Panc1 (cell line): ENCODE results near the gene ENDOV. TPM values are rescaled to one million over a fixed set of nuclear protein-coding genes. Genes with fewer than 3 reads are reported as not detected.

ENCODE experiments used
- ATAC-seq: fragments of 200-7000 bp; cut with Tn5 transposase; 2 replicates; pipeline ENCODE4 v1.9.1; 2020; ENCODE audit warnings: mild to moderate bottlenecking, moderate library complexity
- BruUV-seq: library from RNA; stranded (reverse); fragments of 400-500 nt; replicated peaks from 2 replicates; lab custom pipeline; 2021; lab: Mats Ljungman, UMichigan
- CTCF ChIA-PET: fragments of 300-600 bp; sonication (Branson Sonifier 250); formaldehyde crosslinking; loops from one replicate; lab custom pipeline; 2022; ENCODE audit warnings: antibody characterized with exemption; lab: Charles Lee
- POLR2A ChIA-PET: fragments of 300-600 bp; sonication (Branson Sonifier 250); formaldehyde crosslinking; loops from one replicate; lab custom pipeline; 2022; ENCODE audit warnings: antibody characterized with exemption; lab: Charles Lee
- DNase-seq: peaks from one replicate; pipeline ENCODE4 v3.0.0-alpha.2; 2010; ENCODE audit warnings: low read depth, low spot score
- H3K27ac ChIP-seq: 2 replicates; pipeline ENCODE4 v1.5.1; 2011; ENCODE audit warnings: mild to moderate bottlenecking, low read length, inconsistent platforms
- H3K27me3 ChIP-seq: fragments of 200-500 bp; sonication (Bioruptor generic); 2 replicates; pipeline ENCODE4 v1.6.0; 2014; ENCODE audit warnings: low read length, inconsistent platforms; ENCODE audit not compliant: control insufficient read depth, insufficient read depth
- H3K36me3 ChIP-seq: fragments of 200-500 bp; sonication (Bioruptor generic); 2 replicates; pipeline ENCODE4 v1.5.1; 2014; ENCODE audit warnings: inconsistent platforms, mild to moderate bottlenecking, low read length, moderate library complexity; ENCODE audit not compliant: control insufficient read depth, insufficient read depth
- H3K4me1 ChIP-seq: 2 replicates; pipeline ENCODE4 v1.5.1; 2011; ENCODE audit warnings: inconsistent platforms, mild to moderate bottlenecking, low read length, moderate library complexity; ENCODE audit not compliant: control insufficient read depth, insufficient read depth
- H3K4me3 ChIP-seq, 2 experiments: 2 replicates each; pipeline ENCODE4 v1.5.1; 2011 to 2012; ENCODE audit warnings: low read depth in 2 of 2, low read length in 2 of 2, mild to moderate bottlenecking in 2 of 2, inconsistent platforms in 1 of 2, moderate library complexity in 1 of 2
- H3K9me3 ChIP-seq: fragments of 200-500 bp; sonication (Bioruptor generic); 2 replicates; pipeline ENCODE4 v1.5.1; 2014; ENCODE audit warnings: low read depth, mild to moderate bottlenecking, inconsistent platforms, low read length, moderate library complexity; ENCODE audit not compliant: control insufficient read depth, insufficient read depth
- CTCF ChIP-seq: fragments of 450-650 bp; IDR thresholded peaks from 2 replicates; pipeline ENCODE4 v1.5.1; 2017; ENCODE audit warnings: mild to moderate bottlenecking
- POLR2AphosphoS5 ChIP-seq: IDR thresholded peaks from 2 replicates; pipeline ENCODE4 v1.6.1; 2012; ENCODE audit warnings: mild to moderate bottlenecking, low read depth, low read length, moderate library complexity
- SIN3A ChIP-seq: IDR thresholded peaks from 2 replicates; pipeline ENCODE4 v1.6.1; 2012; ENCODE audit warnings: low read depth, mild to moderate bottlenecking, low read length, moderate library complexity, borderline replicate concordance; ENCODE audit not compliant: insufficient read depth
- TCF7L2 ChIP-seq: IDR thresholded peaks from 2 replicates; pipeline ENCODE4 v1.6.1; 2011; ENCODE audit warnings: mild to moderate bottlenecking, low read depth, low read length, inconsistent platforms
- in situ Hi-C: cut with HindIII; loops from 2 replicates; pipeline ENCODE4 v1.10.0; 2016; ENCODE audit warnings: low sequenced_read_pairs, low pct_unique_long_range_greater_than_20kb
- intact Hi-C: fragments of 100-400 bp; cut with micrococcal nuclease; formaldehyde crosslinking; loops from one replicate; pipeline ENCODE4 v1.10.0; 2022; ENCODE audit not compliant: unreplicated experiment
- total RNA-seq: library from RNA; stranded (reverse); gene quantifications from one replicate; pipeline ENCODE4 v1.2.1, GENCODE V29; 2021; ENCODE audit not compliant: unreplicated experiment
- TF ChIP-seq, protein P1 (sequence below), 2 experiments: IDR thresholded peaks; 2 replicates each; pipeline ENCODE4 v1.6.1; 2011 to 2012; ENCODE audit warnings: low read depth in 2 of 2, control low read depth in 1 of 2, low read length in 1 of 2, mild to moderate bottlenecking in 1 of 2, moderate library complexity in 1 of 2; ENCODE audit not compliant: insufficient read depth in 1 of 2

Gene ENDOV
- total RNA-seq, 1 experiment from 2014 or later, result 37.1 TPM

- in situ Hi-C loops (no loop called here), intact Hi-C loops (loop anchor here (2.0 to 5.0 kb wide), 2 partner anchors 148 to 556 kb away; no protein-coding TSS in a partner anchor)
- Histone ChIP-seq H3K27ac (no peak overlapping the region), H3K36me3 (no peaks in the 10 kb centered on the region), H3K4me3 (no peak overlapping the region), H3K27me3 (no peaks in the 10 kb centered on the region), H3K4me1 (no peaks in the 10 kb centered on the region), H3K9me3 (no peaks in the 10 kb centered on the region)
- TF ChIP-seq CTCF (peak; percentile 99), POLR2AphosphoS5 (no peak)
- POLR2A ChIA-PET, result no interaction called here
- DNase-seq, result peak; percentile 30
- CTCF ChIA-PET, result interaction anchor here (0.5 to 1.7 kb wide), 6 partner anchors 39 to 545 kb away, joined by 3 to 5 read pairs (median 3); no protein-coding TSS in a partner anchor
- BruUV-seq, result no TSS peak
- ATAC-seq, result peak; percentile 89
Observed at GRCh38 chr17:80426671-80427326, 11.8 kb downstream of the ENDOV start.

DNA sequence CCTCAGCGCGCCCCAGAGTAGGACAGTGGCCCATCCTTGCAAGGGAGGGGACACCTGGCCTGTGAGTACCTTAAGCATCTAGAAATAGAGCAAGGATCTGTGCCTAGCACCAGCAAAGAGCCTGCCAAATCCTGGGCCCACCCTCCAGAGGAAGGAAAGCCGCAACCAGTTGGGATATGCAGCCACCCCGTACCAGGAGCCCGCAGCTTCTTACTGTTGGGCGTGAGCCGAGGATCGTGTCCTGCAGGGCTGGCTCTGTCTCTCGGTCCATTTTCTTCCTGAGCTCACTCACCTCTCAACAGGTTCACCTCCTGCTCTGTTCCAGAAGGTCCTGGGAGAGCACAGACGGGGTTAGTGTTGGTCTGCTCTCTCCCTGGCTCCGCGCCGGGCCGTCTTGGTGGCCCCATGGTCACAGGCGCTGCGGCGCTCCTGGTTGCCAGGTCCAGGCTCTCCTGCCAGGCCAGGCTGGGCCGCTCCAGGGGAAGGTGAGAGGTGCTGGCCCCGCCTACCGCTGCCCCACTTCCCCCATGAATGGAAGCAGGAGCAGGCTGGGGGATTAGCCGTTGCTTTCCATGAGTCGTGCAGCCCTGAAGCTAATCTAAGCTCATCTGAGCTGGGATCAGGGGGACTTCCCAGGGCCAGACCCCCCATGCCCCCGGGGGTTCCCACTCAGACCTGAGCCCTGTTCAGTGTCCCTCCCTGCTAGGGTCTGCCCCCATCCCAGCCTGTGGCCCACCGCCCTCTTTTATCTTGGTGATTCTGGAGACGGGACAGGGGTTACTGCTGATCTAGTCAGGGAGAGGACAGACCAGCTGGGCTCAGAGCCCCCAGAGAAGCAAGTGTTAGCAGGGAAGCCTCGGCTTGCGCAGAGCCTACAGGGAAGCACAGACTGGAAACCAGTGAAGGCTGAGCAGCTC lies 12.7 kb downstream of the ENDOV start:
- Histone ChIP-seq H3K36me3 (no peaks in the 10 kb centered on the region), H3K4me3 (no peak overlapping the region), H3K27ac (no peak overlapping the region), H3K9me3 (no peaks in the 10 kb centered on the region), H3K4me1 (no peaks in the 10 kb centered on the region), H3K27me3 (no peaks in the 10 kb centered on the region)
- intact Hi-C loops (loop anchor here (2.0 to 5.0 kb wide), 2 partner anchors 147 to 555 kb away; no protein-coding TSS in a partner anchor), in situ Hi-C loops (no loop called here)
- no peak for TF ChIP-seq TCF7L2
- TF ChIP-seq CTCF, result no peak
- no peak for TF ChIP-seq POLR2AphosphoS5
- TF ChIP-seq SIN3A, result no peak
- TF ChIP-seq, protein P1, sequence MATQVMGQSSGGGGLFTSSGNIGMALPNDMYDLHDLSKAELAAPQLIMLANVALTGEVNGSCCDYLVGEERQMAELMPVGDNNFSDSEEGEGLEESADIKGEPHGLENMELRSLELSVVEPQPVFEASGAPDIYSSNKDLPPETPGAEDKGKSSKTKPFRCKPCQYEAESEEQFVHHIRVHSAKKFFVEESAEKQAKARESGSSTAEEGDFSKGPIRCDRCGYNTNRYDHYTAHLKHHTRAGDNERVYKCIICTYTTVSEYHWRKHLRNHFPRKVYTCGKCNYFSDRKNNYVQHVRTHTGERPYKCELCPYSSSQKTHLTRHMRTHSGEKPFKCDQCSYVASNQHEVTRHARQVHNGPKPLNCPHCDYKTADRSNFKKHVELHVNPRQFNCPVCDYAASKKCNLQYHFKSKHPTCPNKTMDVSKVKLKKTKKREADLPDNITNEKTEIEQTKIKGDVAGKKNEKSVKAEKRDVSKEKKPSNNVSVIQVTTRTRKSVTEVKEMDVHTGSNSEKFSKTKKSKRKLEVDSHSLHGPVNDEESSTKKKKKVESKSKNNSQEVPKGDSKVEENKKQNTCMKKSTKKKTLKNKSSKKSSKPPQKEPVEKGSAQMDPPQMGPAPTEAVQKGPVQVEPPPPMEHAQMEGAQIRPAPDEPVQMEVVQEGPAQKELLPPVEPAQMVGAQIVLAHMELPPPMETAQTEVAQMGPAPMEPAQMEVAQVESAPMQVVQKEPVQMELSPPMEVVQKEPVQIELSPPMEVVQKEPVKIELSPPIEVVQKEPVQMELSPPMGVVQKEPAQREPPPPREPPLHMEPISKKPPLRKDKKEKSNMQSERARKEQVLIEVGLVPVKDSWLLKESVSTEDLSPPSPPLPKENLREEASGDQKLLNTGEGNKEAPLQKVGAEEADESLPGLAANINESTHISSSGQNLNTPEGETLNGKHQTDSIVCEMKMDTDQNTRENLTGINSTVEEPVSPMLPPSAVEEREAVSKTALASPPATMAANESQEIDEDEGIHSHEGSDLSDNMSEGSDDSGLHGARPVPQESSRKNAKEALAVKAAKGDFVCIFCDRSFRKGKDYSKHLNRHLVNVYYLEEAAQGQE (IDR thresholded peaks at IDR 0.05; ENCODE audit: insufficient read depth in 1 of 2, low read depth in 2 of 2, low read length in 1 of 2), result no peak
- ATAC-seq, result no peak; the same call in 1 of the 2 replicates
- POLR2A ChIA-PET, result interaction anchor here (0.5 to 0.6 kb wide), 2 partner anchors 184 to 548 kb away, joined by 3 read pairs; no protein-coding TSS in a partner anchor
- BruUV-seq, result no TSS peak
- CTCF ChIA-PET, result interaction anchor here (0.5 to 1.7 kb wide), 6 partner anchors 38 to 544 kb away, joined by 3 to 5 read pairs (median 3); no protein-coding TSS in a partner anchor
- DNase-seq, result no peak
